ENCODE data around the gene TTC39A.

TTC39A gene

DNA sequence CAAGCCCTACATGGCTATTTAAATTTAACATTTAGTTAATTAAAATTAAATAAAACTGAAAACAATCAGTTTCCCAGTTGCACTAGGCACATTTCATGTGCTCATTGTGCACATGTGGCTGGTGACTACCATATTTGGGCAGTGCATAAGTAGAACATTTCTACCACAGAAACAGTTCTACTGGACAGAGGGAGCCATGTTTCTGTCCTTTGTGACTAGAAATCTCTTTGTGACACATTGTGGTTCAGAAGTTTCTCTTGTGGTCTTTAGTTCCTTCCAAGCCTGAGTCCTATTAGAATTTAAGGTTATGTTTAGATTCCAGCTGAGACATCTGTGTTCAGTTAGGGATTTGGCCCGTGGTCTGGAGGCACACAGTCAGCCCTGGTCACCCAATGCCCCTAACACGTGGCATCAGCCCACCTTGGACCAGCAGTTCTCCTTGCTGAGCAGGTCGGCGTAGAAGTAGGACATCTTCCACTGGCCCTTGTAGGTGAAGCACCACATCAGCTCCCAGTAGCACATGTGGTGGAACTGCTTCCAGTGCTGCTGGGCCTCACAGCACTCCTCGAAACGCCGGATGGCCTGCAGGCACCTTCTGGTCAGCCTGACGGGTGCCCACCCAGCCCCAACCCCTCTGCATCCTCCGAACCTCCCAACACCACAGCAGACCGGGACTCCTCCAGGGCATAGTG, 29.1 kb downstream of the TTC39A start:
- no peak for TF ChIP-seq CTCF (IDR thresholded peaks at IDR 0.05; ENCODE audit: insufficient read depth, low read length, missing control alignments)
- ChIA-PET CTCF (interaction anchor here (1.0 kb wide), 2 partner anchors 14 to 111 kb away, joined by 3 to 4 read pairs; no protein-coding TSS in a partner anchor), POLR2A (no interaction called here)
- H3K4me3 ChIP-seq (ENCODE audit: low read depth, low read length) = no peak overlapping the region
- DNase-seq (ENCODE audit: low read depth, low spot score) = no peak

DNA sequence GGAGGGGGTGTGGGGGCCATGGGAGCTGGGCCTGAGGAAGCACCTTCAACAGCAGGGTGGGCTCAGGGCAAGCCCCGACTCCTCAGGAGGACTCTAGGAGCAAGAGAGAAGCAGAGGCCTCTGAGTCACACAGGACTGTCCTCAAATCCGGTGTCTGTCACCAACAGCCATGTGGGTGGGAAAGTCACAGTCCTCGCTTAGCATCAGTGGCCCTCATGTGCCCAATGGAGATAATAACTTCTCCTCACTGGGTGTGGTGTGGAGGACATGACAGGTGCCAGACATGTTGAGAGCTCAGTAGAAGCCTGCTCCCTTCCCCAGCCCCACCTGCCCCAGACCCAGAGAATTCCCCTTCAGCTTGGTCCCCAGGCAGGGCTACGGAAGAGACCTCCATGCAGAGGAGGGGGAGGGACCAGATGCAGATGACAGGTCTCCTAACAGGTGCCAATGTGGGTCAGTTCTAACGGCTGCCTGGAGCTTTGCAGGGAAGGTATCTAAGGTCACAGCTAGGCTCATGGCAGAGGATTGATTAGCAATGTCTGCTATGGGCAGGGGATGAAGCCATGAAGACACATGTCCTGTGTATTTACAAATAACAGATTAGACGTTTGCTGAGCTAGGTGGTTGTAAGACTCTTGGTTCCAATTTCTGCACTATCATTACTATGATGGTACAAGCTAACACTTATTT, 30.2 kb downstream of the TTC39A start:
- ChIA-PET POLR2A (no interaction called here), CTCF (interaction anchor here (0.6 to 1.0 kb wide), 2 partner anchors 9 to 110 kb away, joined by 3 to 4 read pairs; no protein-coding TSS in a partner anchor)
- H3K4me3 ChIP-seq (ENCODE audit: low read depth, low read length) = no peak overlapping the region
- no peak for DNase-seq (ENCODE audit: low read depth, low spot score)
- no peak for TF ChIP-seq CTCF (IDR thresholded peaks at IDR 0.05; ENCODE audit: insufficient read depth, low read length, missing control alignments)

DNA sequence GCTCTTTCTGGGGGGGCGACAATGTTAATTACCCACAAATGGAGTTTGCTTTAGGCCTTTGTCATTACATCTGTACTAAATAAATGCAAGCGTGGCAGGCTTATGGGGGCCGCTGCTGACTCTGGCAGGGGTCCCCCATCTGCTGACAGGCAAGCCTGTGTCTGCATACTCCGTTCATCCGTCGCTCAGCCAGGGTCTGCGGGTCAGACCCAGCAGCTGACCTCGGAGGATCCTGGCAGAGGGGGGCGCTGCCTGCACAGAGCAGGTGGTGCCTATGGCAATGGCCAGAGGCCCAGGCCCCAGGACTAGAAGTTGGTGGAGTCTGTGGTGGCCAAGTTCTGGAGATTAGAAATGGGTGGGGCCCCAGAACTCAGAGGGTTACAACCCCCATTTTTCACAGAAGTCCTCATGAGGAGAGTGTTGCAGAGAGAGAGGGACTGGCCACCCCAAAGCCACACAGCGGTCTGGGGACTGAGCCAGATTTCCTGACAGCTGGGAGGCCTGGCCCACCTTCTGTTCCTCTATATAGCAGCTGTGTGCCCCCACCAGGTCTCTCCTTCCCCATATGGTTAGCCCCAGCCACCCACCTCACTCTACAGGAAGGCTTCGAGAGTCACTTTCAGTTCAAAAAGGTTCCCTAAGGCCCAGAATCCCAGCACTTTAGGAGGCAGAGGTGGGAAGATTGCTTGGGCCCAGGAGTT, 31.0 kb downstream of the TTC39A start:
- H3K4me3 ChIP-seq (ENCODE audit: low read depth, low read length) = no peak overlapping the region
- ChIA-PET POLR2A (no interaction called here), CTCF (interaction anchor here (0.6 kb wide), 1 partner anchor 8 kb away, joined by 3 read pairs; no protein-coding TSS in a partner anchor)
- no peak for DNase-seq (ENCODE audit: low read depth, low spot score)
- TF ChIP-seq CTCF (IDR thresholded peaks at IDR 0.05; ENCODE audit: insufficient read depth, low read length, missing control alignments) = no peak

DNA sequence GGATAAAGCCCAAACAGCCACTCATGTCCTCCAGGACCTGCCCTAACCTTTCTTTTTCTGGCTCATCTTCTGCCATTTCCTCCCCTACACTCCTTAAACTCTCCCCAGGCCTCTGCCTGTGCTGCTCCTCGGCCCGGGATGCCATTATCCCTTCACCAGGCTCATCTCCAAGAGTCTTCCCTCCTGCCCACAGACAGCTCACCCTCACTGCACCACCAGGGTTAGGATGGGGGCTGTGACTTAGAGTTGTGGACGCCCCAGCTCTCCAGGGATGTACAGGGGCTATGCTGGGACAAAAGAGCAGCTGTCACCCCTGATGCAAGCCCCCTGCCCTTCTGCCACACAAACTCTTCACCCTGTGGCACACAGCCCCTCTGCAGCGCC, 32.0 kb downstream of the TTC39A start:
- POLR2A ChIA-PET = no interaction called here
- no peak for TF ChIP-seq CTCF (IDR thresholded peaks at IDR 0.05; ENCODE audit: insufficient read depth, low read length, missing control alignments)
- no peak for DNase-seq (ENCODE audit: low read depth, low spot score)
- H3K4me3 ChIP-seq (ENCODE audit: low read depth, low read length) = no peak overlapping the region
- CTCF ChIA-PET = interaction anchor here (1.0 to 4.5 kb wide), 2 partner anchors 14 to 109 kb away, joined by 5 to 64 read pairs; no protein-coding TSS in a partner anchor

DNA sequence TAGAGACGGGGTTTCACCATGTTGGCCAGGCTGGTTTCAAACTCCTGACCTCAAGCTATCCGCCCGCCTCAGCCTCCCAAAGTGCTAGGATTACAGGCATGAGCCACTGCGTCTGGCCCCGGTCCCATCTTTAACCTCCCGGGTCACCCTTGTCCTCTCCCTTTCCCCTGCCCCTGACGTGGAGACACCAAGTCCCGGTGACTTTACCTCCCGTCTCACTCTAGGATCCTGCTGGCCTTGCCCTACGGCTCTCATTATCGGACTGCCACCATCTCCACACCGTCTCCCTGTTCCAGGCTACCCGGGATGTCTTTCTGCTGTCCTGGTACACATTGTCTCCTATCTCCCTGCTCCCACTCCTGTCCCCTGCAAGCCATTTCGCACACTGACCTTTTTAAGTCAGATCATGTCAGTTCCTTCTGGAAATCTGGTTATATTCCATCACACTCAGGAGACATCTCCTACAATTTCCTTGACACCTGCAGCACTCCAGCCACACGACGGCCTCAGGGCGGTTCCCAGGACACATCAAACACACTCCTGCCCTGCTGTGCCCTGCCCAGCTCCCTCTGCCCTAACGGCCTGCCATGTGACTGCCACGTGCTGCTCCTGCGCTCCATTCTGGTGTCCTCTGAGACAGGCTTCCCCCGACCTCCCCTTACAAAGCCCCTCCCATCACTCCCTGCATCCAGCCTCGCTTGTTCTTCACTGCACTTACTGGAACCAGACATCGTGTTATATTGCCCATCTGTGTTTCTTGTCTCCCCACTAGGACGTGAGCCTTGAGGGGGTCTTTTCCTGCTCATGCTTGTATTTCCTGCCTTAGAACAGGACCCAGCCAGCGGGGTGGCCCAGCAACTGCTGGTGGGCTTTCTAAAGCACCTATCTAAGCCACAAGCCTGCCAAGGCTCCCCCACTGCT, 32.7 kb downstream of the TTC39A start:
- POLR2A ChIA-PET = interaction anchor here (0.6 to 1.2 kb wide), 2 partner anchors 45 to 62 kb away, joined by 3 to 4 read pairs; no protein-coding TSS in a partner anchor
- TF ChIP-seq CTCF (IDR thresholded peaks at IDR 0.05; ENCODE audit: insufficient read depth, low read length, missing control alignments) = no peak
- H3K4me3 ChIP-seq (ENCODE audit: low read depth, low read length) = no peak overlapping the region
- no peak for DNase-seq (ENCODE audit: low read depth, low spot score)
- CTCF ChIA-PET = interaction anchor here (0.7 to 5.7 kb wide), 26 partner anchors 8 to 524 kb away, joined by 3 to 83 read pairs (median 8); partner anchors contain the start of gene RNF11

Measured in AG04449 (cell line).